Esophagus muscularis mucosa (tissue), 4 donors: Measurements from ENCODE around the gene MRAP2.

Source experiments
- CTCF ChIP-seq, 3 experiments: fragments of 200-600 bp in 2 of 3; fragments of 450-650 bp in 1 of 3; sonication (generic) in 2 of 3; IDR thresholded peaks; one replicate each; pipeline ENCODE4 v1.5.1; 2017 to 2019; ENCODE audit warnings: antibody characterized with exemption in 3 of 3, mild to moderate bottlenecking in 2 of 3, moderate library complexity in 1 of 3
- EP300 ChIP-seq: sonication (generic); formaldehyde crosslinking; IDR thresholded peaks from one replicate; pipeline ENCODE4 v1.6.1; 2017; ENCODE audit warnings: antibody characterized with exemption
- POLR2A ChIP-seq: fragments of 450-650 bp; IDR thresholded peaks from one replicate; pipeline ENCODE4 v1.6.1; 2017; ENCODE audit warnings: antibody characterized with exemption, moderate library complexity, mild to moderate bottlenecking, low read depth
- POLR2AphosphoS5 ChIP-seq, 2 donors: sonication (generic); formaldehyde crosslinking; IDR thresholded peaks; one replicate each; pipeline ENCODE4 v1.6.1; 2017; ENCODE audit warnings: antibody characterized with exemption in 2 of 2

GRCh38 chr6:84057908-84058307, 24.3 kb downstream of the MRAP2 start:
- TF ChIP-seq CTCF (IDR thresholded peaks at IDR 0.05) (no peak), EP300 (no peak), POLR2A (no peak), POLR2AphosphoS5 (IDR thresholded peaks at IDR 0.05) (no peak)
